ENCODE data around the gene AKAP12.

AKAP12 gene

DNA sequence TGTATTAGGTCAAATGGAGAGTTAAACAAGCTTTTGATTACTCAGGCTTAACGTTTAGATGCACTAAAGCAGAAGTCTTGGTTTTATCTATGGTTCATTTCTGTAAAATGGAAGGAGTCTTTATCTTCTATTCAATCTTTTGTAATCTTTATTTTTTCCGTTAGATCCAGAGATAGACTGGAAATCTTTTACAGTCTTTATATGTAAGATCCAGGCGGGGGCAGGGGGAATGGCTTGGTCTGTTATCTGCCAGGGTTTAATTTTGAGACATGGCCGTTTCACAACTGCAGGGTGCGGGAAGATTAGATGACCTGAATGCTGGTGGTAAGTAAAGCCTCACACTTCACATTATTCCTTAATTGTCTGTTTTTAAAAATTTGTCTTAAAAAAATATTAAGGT, 3.7 kb downstream of the AKAP12 start:
- TF ChIP-seq MYC (IDR thresholded peaks at IDR 0.05; ENCODE audit: low read depth, low read length) = no peak
- no peak for TF ChIP-seq POLR2A (IDR thresholded peaks at IDR 0.05; ENCODE audit: extremely low read depth, insufficient read length)
- no peak for TF ChIP-seq CTCF (IDR thresholded peaks at IDR 0.05; ENCODE audit: low read depth, low read length)
- TF ChIP-seq MAX (IDR thresholded peaks at IDR 0.05; ENCODE audit: low read depth, low read length) = no peak
- no peak overlapping the region for H3K4me3 ChIP-seq (ENCODE audit: low read depth, low read length)
- no peak for DNase-seq (ENCODE audit: low read depth)

DNA sequence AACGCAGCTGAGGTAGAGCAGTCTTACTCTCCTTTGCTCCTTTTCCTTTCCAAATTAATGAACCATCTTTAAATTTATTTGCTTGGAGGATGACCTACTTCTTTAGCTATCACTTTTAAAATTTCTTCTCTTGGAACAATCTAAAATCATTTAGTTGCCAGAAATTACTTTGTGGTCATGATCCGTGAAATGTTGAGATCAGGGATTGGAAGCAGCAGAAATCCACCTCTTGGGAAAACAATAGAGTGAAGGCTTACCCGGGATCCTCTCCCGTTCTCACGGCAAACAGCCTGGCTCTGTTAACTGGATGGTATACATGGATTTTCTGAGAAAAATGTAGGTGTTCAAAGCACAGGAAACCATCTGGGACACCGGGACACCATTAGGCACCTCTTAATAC, 7.7 kb downstream of the AKAP12 start:
- TF ChIP-seq MAX (IDR thresholded peaks at IDR 0.05; ENCODE audit: low read depth, low read length) = no peak
- TF ChIP-seq POLR2A (IDR thresholded peaks at IDR 0.05; ENCODE audit: extremely low read depth, insufficient read length) = no peak
- TF ChIP-seq CTCF (IDR thresholded peaks at IDR 0.05; ENCODE audit: low read depth, low read length) = no peak
- TF ChIP-seq MYC (IDR thresholded peaks at IDR 0.05; ENCODE audit: low read depth, low read length) = no peak
- H3K4me3 ChIP-seq (ENCODE audit: low read depth, low read length) = no peak overlapping the region
- DNase-seq (ENCODE audit: low read depth) = no peak

DNA sequence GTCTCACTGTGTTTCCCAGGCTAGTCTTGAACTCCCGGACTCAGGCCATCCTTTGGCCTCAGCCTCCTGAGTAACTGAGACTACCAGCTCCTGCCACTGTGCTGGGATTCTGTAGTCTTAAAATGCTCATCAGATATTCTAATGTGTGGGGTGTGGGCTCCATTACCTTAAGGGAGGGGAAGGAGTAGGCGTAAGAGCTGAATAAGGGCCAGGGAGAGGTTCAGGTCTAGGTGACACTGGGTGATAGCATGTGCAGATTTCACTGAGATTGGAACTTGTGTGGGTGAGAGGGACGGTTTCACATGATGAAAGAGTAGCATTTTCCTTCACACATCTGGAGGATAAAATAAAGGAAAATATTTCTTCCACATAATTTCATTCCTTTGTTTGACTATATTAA, 8.5 kb downstream of the AKAP12 start:
- no peak for DNase-seq (ENCODE audit: low read depth)
- H3K4me3 ChIP-seq (ENCODE audit: low read depth, low read length) = no peak overlapping the region
- no peak for TF ChIP-seq MAX (IDR thresholded peaks at IDR 0.05; ENCODE audit: low read depth, low read length)
- TF ChIP-seq CTCF (IDR thresholded peaks at IDR 0.05; ENCODE audit: low read depth, low read length) = no peak
- no peak for TF ChIP-seq MYC (IDR thresholded peaks at IDR 0.05; ENCODE audit: low read depth, low read length)
- no peak for TF ChIP-seq POLR2A (IDR thresholded peaks at IDR 0.05; ENCODE audit: extremely low read depth, insufficient read length)

- no peak for DNase-seq (ENCODE audit: low read depth)
- no peak overlapping the region for H3K4me3 ChIP-seq (ENCODE audit: low read depth, low read length)
- TF ChIP-seq CTCF (IDR thresholded peaks at IDR 0.05; ENCODE audit: low read depth, low read length) = no peak
- TF ChIP-seq MYC (IDR thresholded peaks at IDR 0.05; ENCODE audit: low read depth, low read length) = no peak
- no peak for TF ChIP-seq MAX (IDR thresholded peaks at IDR 0.05; ENCODE audit: low read depth, low read length)
- TF ChIP-seq POLR2A (IDR thresholded peaks at IDR 0.05; ENCODE audit: extremely low read depth, insufficient read length) = no peak
Observed at GRCh38 chr6:151252634-151253033, 12.9 kb downstream of the AKAP12 start.

- no peak for DNase-seq (ENCODE audit: low read depth)
- TF ChIP-seq POLR2A (IDR thresholded peaks at IDR 0.05; ENCODE audit: extremely low read depth, insufficient read length) = no peak
- TF ChIP-seq MAX (IDR thresholded peaks at IDR 0.05; ENCODE audit: low read depth, low read length) = no peak
- no peak for TF ChIP-seq CTCF (IDR thresholded peaks at IDR 0.05; ENCODE audit: low read depth, low read length)
- TF ChIP-seq MYC (IDR thresholded peaks at IDR 0.05; ENCODE audit: low read depth, low read length) = no peak
- H3K4me3 ChIP-seq (ENCODE audit: low read depth, low read length) = no peak overlapping the region
Observed at GRCh38 chr6:151254451-151255081, 14.8 kb downstream of the AKAP12 start.
